ENCODE measurements around the gene ACTG1. TPM values are rescaled to one million over a fixed set of nuclear protein-coding genes. Genes with fewer than 3 reads are reported as not detected.
A peak's percentile ranks its signal among the peaks of the same experiment; 100 is the strongest.

ACTG1 gene
- total and polyA plus RNA-seq, 2 of the 4 experiments (the other 2 are of a cell fraction): 10,907 to 15,732 TPM

DNA sequence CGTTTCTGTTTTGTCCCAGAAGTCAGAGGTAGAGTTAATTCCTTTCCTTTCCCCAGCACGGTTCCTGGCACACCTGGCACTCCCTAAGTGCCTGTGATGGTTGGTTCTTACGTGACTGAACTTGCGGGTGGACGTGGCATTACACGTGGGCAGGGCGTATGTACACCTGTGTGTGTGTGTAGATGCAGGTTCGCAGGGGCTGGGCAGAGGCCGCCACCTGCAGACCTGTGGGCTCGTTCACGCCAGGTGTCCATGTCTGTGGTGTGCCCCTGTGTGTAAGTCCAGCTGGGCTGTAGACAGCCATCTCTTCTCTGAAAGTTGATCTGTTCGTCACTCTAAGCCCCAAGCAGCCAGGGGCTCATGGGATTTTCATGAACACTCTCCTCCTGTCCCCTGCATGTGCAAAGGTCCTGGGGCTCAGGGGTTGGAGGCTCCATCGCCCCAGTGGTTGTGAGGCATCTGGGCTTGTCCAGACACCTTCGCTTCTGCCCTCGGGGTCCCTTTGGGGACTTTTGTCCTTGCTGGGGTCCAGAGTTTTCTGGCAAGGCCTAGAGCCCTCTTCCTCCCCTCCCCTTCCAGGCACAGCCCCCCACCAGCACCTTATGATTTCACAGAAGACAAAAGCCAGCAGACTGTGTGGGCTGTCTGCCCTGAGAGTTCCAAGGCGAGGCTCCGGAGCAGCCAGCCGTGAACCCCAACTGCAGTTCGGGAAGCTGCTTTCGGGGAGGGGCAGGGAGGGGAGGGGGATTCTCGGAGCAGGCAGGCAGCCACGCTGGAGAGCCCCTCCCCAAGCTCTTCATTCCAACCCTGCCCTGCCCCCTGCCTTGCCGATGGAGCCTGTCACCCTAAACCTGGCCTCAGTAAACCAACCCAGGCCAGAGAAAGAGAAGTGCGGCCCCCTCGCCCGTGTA is 10.1 kb upstream of the ACTG1 start:
- H4K8ac ChIP-seq (ENCODE audit: low read depth in 2 of 2, low read length in 2 of 2): no peak overlapping the region
- no peak overlapping the region for H3K4me2 ChIP-seq (ENCODE audit: low read depth, low read length)
- H3K4me1 ChIP-seq (ENCODE audit: control insufficient read depth, insufficient read depth, low read length): peaks cover 26% of the 10 kb centered on the region
- H3K18ac ChIP-seq (ENCODE audit: low read depth, low read length): no peak overlapping the region
- DNase-seq (no peak), ATAC-seq (ENCODE audit: low read depth) (no peak)
- no peak overlapping the region for H3K56ac ChIP-seq (ENCODE audit: extremely low read depth, insufficient read depth, low read length)
- H3K4ac ChIP-seq (ENCODE audit: low read depth, low read length): no peak overlapping the region
- H4K20me1 ChIP-seq (ENCODE audit: insufficient read depth, low read length): peaks cover 47% of the 10 kb centered on the region
- no peak overlapping the region for H2BK15ac ChIP-seq (ENCODE audit: low read depth, low read length)
- peak overlapping the region; percentile 65 for H2AK9ac ChIP-seq (replicated peaks; ENCODE audit: low read depth, low read length, poor library complexity)
- H3K9ac ChIP-seq (ENCODE audit: low read depth, low read length): no peak overlapping the region
- H3K36me3 ChIP-seq (ENCODE audit: control insufficient read depth, insufficient read depth, low read length): no peaks in the 10 kb centered on the region
- dilution Hi-C loops (cut with HindIII; ENCODE audit: low sequenced_read_pairs, unreplicated experiment): no loop called here
- BruUV-seq (replicated peaks): no TSS peak
- no peak overlapping the region for H2BK5ac ChIP-seq (ENCODE audit: low read depth, low read length, poor library complexity, severe bottlenecking)
- POLR2A ChIA-PET (ENCODE audit: unreplicated experiment): no interaction called here
- H3K23ac ChIP-seq (ENCODE audit: low read depth, low read length): no peak overlapping the region
- H3K27me3 ChIP-seq (ENCODE audit: control insufficient read depth, insufficient read depth, low read length): peaks cover 1% of the 10 kb centered on the region; the same call in 1 of the 2 replicates
- H2BK120ac ChIP-seq (ENCODE audit: low read depth, low read length): no peak overlapping the region
- no peak overlapping the region for H3K4me3 ChIP-seq (ENCODE audit: insufficient read depth, low read depth, low read length)
- no peak overlapping the region for H4K5ac ChIP-seq (ENCODE audit: low read depth, low read length)
- TF ChIP-seq, protein P1, sequence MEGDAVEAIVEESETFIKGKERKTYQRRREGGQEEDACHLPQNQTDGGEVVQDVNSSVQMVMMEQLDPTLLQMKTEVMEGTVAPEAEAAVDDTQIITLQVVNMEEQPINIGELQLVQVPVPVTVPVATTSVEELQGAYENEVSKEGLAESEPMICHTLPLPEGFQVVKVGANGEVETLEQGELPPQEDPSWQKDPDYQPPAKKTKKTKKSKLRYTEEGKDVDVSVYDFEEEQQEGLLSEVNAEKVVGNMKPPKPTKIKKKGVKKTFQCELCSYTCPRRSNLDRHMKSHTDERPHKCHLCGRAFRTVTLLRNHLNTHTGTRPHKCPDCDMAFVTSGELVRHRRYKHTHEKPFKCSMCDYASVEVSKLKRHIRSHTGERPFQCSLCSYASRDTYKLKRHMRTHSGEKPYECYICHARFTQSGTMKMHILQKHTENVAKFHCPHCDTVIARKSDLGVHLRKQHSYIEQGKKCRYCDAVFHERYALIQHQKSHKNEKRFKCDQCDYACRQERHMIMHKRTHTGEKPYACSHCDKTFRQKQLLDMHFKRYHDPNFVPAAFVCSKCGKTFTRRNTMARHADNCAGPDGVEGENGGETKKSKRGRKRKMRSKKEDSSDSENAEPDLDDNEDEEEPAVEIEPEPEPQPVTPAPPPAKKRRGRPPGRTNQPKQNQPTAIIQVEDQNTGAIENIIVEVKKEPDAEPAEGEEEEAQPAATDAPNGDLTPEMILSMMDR (conservative IDR thresholded peaks at IDR 0.05; ENCODE audit: low read depth, low read length): 0 out of 2 replicates have a peak, but pooled peaks have one; percentile 4
- no peak for TF ChIP-seq BHLHE40 (IDR thresholded peaks at IDR 0.05; ENCODE audit: low read depth, low read length)
- TF ChIP-seq POLR2A (IDR thresholded peaks at IDR 0.05; ENCODE audit: low read depth, low read length): no peak
- no peak for TF ChIP-seq FOS (IDR thresholded peaks at IDR 0.05; ENCODE audit: low read depth, low read length)
- peak overlapping the region; percentile 32 for H2AFZ ChIP-seq (replicated peaks; ENCODE audit: low read length, poor library complexity)
- H3K79me1 ChIP-seq (ENCODE audit: low read depth in 1 of 2, low read length in 2 of 2): peaks cover 4 to 20% of the 10 kb centered on the region in 2 experiments; a peak in 3 of 4 replicates
- no peak overlapping the region for H2AK5ac ChIP-seq (ENCODE audit: low read depth, low read length)
- no peak overlapping the region for H2BK20ac ChIP-seq (ENCODE audit: low read depth, low read length)
- intact Hi-C loops (cut with micrococcal nuclease): no loop called here
- in situ Hi-C loops (cut with MboI; ENCODE audit: low sequenced_read_pairs): no loop called here
- peaks cover 5% of the 10 kb centered on the region; the same call in 1 of the 2 replicates for H3K9me1 ChIP-seq (ENCODE audit: insufficient read depth, low read length)
- no peaks in the 10 kb centered on the region for H3K9me3 ChIP-seq (ENCODE audit: control insufficient read depth, insufficient read depth, low read length)
- no peak overlapping the region for H3K14ac ChIP-seq (replicated peaks; ENCODE audit: low read depth, low read length)
- 19% methylated on average over 3 of the region's 26 CpGs; no CpG with 5 or more reads in 1 of the 2 experiments for WGBS, 2 experiments (ENCODE audit: extremely low coverage in 2 of 2, insufficient read length in 1 of 2)
- H3K27ac ChIP-seq (ENCODE audit: insufficient read depth, low read length): no peak overlapping the region
- CTCF ChIA-PET: no interaction called here
- H4K91ac ChIP-seq (ENCODE audit: insufficient read depth, low read depth, low read length): no peak overlapping the region
